Placental pericyte (primary cell): ENCODE results near the gene TMEM132A. TPM values are rescaled to one million over a fixed set of nuclear protein-coding genes. Genes with fewer than 3 reads are reported as not detected.

Source experiments
- small RNA-seq: library from RNA; depleted of rRNA; stranded (forward); fragments of <200 nt; gene quantifications from one replicate; pipeline ENCODE3, GENCODE V24; 2012; ENCODE audit warnings: low replicate concordance
- total RNA-seq: library from RNA; depleted of rRNA; stranded (reverse); fragments of >200 nt; gene quantifications from 2 replicates; pipeline ENCODE4 v1.2.3, GENCODE V29; 2012

The TMEM132A gene
- total RNA-seq = 113 and 158 TPM in 2 replicates

GRCh38 chr11:60924110-60924905, at the start of gene TMEM132A:
TMEM132A (plus strand) TSS chr11:60924460; CDS start chr11:60924634, 174 bp downstream.

GRCh38 chr11:60906132-60906972, 17.9 kb upstream of the TMEM132A start, which contains the start of gene PRPF19:
PRPF19 (minus strand) TSS chr11:60906585; CDS start chr11:60906382, 203 bp downstream.

GRCh38 chr11:60913793-60914632, 10.2 kb upstream of the TMEM132A start, which contains the start of gene TMEM109:
TMEM109 (plus strand) TSS chr11:60914158; CDS start chr11:60919694, 5,536 bp downstream.

DNA sequence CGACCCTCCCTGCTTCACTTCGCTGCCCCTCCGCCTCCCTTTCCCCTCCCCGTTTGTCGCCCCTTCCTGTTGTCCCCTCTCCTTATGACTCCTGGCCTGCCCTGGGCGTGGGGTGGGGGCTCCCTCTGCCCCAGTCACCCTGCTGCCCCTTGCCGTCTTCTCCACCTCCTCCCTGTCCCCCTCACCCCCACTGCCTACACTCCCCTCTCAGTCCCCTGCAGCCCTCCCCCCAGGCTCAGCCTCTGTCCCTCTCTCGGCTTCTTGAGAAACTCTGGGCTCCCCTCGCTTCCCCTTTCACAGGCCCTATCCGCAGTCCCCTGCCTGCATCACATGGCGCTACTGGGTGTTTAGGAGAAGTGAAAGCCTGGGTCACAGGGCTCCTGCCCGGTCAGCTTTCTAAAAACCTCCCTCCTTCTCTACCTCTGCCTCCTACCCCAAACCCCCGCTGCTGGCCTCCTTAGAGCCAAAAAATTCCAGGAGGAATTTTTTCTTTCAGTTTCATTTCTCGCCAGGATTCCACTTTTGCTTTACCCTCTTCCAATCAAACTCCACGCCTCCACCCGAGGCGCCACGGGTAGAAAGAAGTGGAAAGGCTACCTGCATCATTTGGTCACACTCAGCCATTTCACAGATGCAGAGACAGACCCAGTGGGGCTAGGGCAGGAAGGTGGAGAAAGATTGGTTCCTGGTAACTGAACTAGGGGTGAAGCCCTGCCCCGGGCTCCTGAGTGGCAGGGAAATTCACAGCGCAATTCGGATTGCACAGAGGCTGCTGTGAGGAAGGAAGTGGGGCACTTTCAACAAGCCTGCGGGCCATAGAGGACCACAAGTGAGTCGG, 27.9 kb downstream of the TMEM132A start, which contains the start of gene SLC15A3:
TSS of gene SLC15A3 (minus strand) at position 273 of the 838 bp plus-strand sequence. CDS start 625 bp downstream, outside the sequence.

DNA sequence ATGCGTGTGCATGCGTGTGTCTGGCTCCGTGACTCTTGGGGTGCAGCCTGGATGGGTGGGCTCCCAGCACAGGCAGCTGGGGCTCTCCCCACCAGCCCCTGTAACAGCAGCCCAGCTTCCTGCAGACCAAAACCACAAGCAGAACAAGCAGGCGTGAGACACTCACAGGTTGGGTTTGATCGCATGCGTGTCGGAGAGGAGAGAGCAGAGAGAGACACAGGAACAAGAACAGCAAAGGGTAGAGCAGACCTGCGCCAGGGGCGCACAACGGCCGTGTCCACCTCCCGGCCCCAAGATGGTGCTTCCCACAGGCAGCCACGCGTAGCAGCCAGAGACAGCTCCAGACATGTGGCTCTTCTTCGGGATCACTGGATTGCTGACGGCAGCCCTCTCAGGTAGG, 47.3 kb downstream of the TMEM132A start, which contains the start of gene CD6:
TSS of gene CD6 (plus strand) at position 161 of the 400 bp plus-strand sequence. CDS start at position 347, 186 bp downstream.

Small RNA genes lying within 50 kb of the gene (small RNA-seq; reads per million reads assigned to genes)
- gene RNU6-933P = 0.20 reads per million

Other genes starting within 250 kb of the TMEM132A start
- not detected in 2 replicates for gene MS4A8, start 224.8 kb upstream of the TMEM132A start, total RNA-seq
- not detected in 2 replicates for gene MS4A18, start 199.7 kb upstream of the TMEM132A start, total RNA-seq
- not detected in 2 replicates for gene MS4A15, start 167.6 kb upstream of the TMEM132A start, total RNA-seq
- not detected in 2 replicates for gene MS4A10, start 139.1 kb upstream of the TMEM132A start, total RNA-seq
- 14.2 and 37.5 TPM in 2 replicates for gene CCDC86, start 82.3 kb upstream of the TMEM132A start, total RNA-seq
- under 0.01 TPM in 2 replicates for gene PTGDR2, start 68.5 kb upstream of the TMEM132A start, total RNA-seq
- 0.14 TPM in 1 of 2 replicates, not detected in the other for gene ZP1, start 56.9 kb upstream of the TMEM132A start, total RNA-seq
- 60.4 and 108 TPM in 2 replicates for gene PRPF19, start 17.9 kb upstream of the TMEM132A start, total RNA-seq
- gene TMEM109, start 10.3 kb upstream of the TMEM132A start, total RNA-seq = 18.8 and 37.8 TPM in 2 replicates
- gene SLC15A3, start 27.7 kb downstream of the TMEM132A start, total RNA-seq = 13.2 and 18.4 TPM in 2 replicates
- gene CD6, start 47.2 kb downstream of the TMEM132A start, total RNA-seq = not detected in 2 replicates
- gene CD5, start 178.0 kb downstream of the TMEM132A start, total RNA-seq = not detected in 2 replicates
- 19.5 and 23.2 TPM in 2 replicates for gene VPS37C, start 237.0 kb downstream of the TMEM132A start, total RNA-seq